Osteocyte (in vitro differentiated cells): ENCODE results near the gene VLDLR. TPM values are rescaled to one million over a fixed set of nuclear protein-coding genes. Genes with fewer than 3 reads are reported as not detected.

Source experiments
- DNase-seq: peaks from one replicate; pipeline ENCODE4 v3.0.0; 2021; ENCODE audit warnings: mixed read lengths; ENCODE audit not compliant: unreplicated experiment; ENCODE audit errors: extremely low spot score
- H3K27ac Mint-ChIP-seq: one replicate; pipeline ENCODE4 v1.8.0; 2021; ENCODE audit warnings: mild to moderate bottlenecking, mixed read lengths; ENCODE audit not compliant: unreplicated experiment
- H3K27me3 Mint-ChIP-seq: one replicate; pipeline ENCODE4 v1.8.0; 2021; ENCODE audit warnings: mixed read lengths; ENCODE audit not compliant: unreplicated experiment
- H3K36me3 Mint-ChIP-seq: one replicate; pipeline ENCODE4 v1.8.0; 2021; ENCODE audit warnings: mixed read lengths; ENCODE audit not compliant: unreplicated experiment
- H3K4me1 Mint-ChIP-seq: one replicate; pipeline ENCODE4 v1.8.0; 2021; ENCODE audit warnings: mixed read lengths; ENCODE audit not compliant: unreplicated experiment
- H3K4me3 Mint-ChIP-seq: one replicate; pipeline ENCODE4 v1.8.0; 2021; ENCODE audit warnings: mild to moderate bottlenecking, moderate library complexity, mixed read lengths; ENCODE audit not compliant: unreplicated experiment
- H3K9me3 Mint-ChIP-seq: one replicate; pipeline ENCODE4 v1.8.0; 2021; ENCODE audit warnings: mixed read lengths; ENCODE audit not compliant: unreplicated experiment
- CTCF ChIP-seq: fragments of 200-600 bp; sonication (generic); IDR thresholded peaks from 2 replicates; pipeline ENCODE4 v1.5.0; 2021; ENCODE audit warnings: antibody characterized with exemption, mild to moderate bottlenecking, moderate library complexity
- total RNA-seq: library from RNA; stranded (reverse); gene quantifications from 2 replicates; pipeline ENCODE4 v1.2.1, GENCODE V29; 2021

VLDLR gene
- total RNA-seq, 1 donor from 2014 or later: 18.5 TPM

- H3K4me3 Mint-ChIP-seq: no peak overlapping the region
Observed at GRCh38 chr9:2601785-2602378, 19.7 kb upstream of the VLDLR start.

GRCh38 chr9:2602704-2603116, 18.9 kb upstream of the VLDLR start:
- Mint-ChIP-seq H3K27ac (no peak overlapping the region), H3K9me3 (no peaks in the 10 kb centered on the region)

More at GRCh38 chr9:2601785-2602378, 19.7 kb upstream of the VLDLR start:
- H3K4me1 Mint-ChIP-seq: peaks cover 8% of the 10 kb centered on the region
- TF ChIP-seq CTCF: no peak
- no peaks in the 10 kb centered on the region for H3K36me3 Mint-ChIP-seq
- DNase-seq: no peak
- H3K9me3 Mint-ChIP-seq: no peaks in the 10 kb centered on the region
- H3K27ac Mint-ChIP-seq: no peak overlapping the region
- H3K27me3 Mint-ChIP-seq: peaks cover 11% of the 10 kb centered on the region

GRCh38 chr9:2603621-2604020, 18.0 kb upstream of the VLDLR start:
- Mint-ChIP-seq H3K27me3 (peaks cover 11% of the 10 kb centered on the region), H3K4me1 (peaks cover 8% of the 10 kb centered on the region), H3K36me3 (no peaks in the 10 kb centered on the region), H3K9me3 (no peaks in the 10 kb centered on the region), H3K4me3 (no peak overlapping the region), H3K27ac (no peak overlapping the region)
- no peak for TF ChIP-seq CTCF
- DNase-seq: no peak

More at GRCh38 chr9:2602704-2603116, 18.9 kb upstream of the VLDLR start:
- Mint-ChIP-seq H3K4me3 (no peak overlapping the region), H3K4me1 (peaks cover 8% of the 10 kb centered on the region), H3K27me3 (peaks cover 11% of the 10 kb centered on the region), H3K36me3 (no peaks in the 10 kb centered on the region)
- no peak for TF ChIP-seq CTCF
- no peak for DNase-seq

- DNase-seq: no peak
Observed at GRCh38 chr9:2605246-2605645, 16.3 kb upstream of the VLDLR start.

GRCh38 chr9:2608276-2608675, 13.3 kb upstream of the VLDLR start:
- H3K4me3 Mint-ChIP-seq: no peak overlapping the region
- TF ChIP-seq CTCF: no peak
- no peaks in the 10 kb centered on the region for H3K9me3 Mint-ChIP-seq
- H3K4me1 Mint-ChIP-seq: peaks cover 11% of the 10 kb centered on the region
- DNase-seq: no peak
- H3K36me3 Mint-ChIP-seq: no peaks in the 10 kb centered on the region
- no peak overlapping the region for H3K27ac Mint-ChIP-seq
- no peaks in the 10 kb centered on the region for H3K27me3 Mint-ChIP-seq

More at GRCh38 chr9:2605246-2605645, 16.3 kb upstream of the VLDLR start:
- H3K4me1 Mint-ChIP-seq: peaks cover 10% of the 10 kb centered on the region
- H3K27ac Mint-ChIP-seq: no peak overlapping the region
- no peaks in the 10 kb centered on the region for H3K9me3 Mint-ChIP-seq
- no peak overlapping the region for H3K4me3 Mint-ChIP-seq
- H3K27me3 Mint-ChIP-seq: peaks cover 8% of the 10 kb centered on the region
- H3K36me3 Mint-ChIP-seq: no peaks in the 10 kb centered on the region
- TF ChIP-seq CTCF: no peak
